HEK293 (cell line): ENCODE results near the gene ZSCAN10.

ENCODE experiments used
- KLF1 ChIP-seq: fragments of 450-650 bp; formaldehyde crosslinking; IDR thresholded peaks from 2 replicates; pipeline ENCODE4 v1.5.1; 2016; ENCODE audit warnings: missing biosample characterization, missing genetic modification characterization
- KLF9 ChIP-seq: fragments of 450-650 bp; formaldehyde crosslinking; IDR thresholded peaks from 2 replicates; pipeline ENCODE4 v1.5.1; 2016; ENCODE audit warnings: missing biosample characterization, missing genetic modification characterization, low read depth
- MYNN ChIP-seq: fragments of 450-650 bp; formaldehyde crosslinking; IDR thresholded peaks from 2 replicates; pipeline ENCODE4 v1.5.1; 2016; ENCODE audit warnings: missing biosample characterization, missing genetic modification characterization, borderline replicate concordance
- ZNF112 ChIP-seq: fragments of 450-650 bp; formaldehyde crosslinking; IDR thresholded peaks from 2 replicates; pipeline ENCODE4 v1.5.0; 2017; ENCODE audit warnings: missing biosample characterization, missing genetic modification characterization
- ZNF175 ChIP-seq: fragments of 450-650 bp; formaldehyde crosslinking; IDR thresholded peaks from 2 replicates; pipeline ENCODE4 v1.5.1; 2016; ENCODE audit warnings: missing biosample characterization, missing genetic modification characterization
- ZNF23 ChIP-seq: fragments of 450-650 bp; formaldehyde crosslinking; IDR thresholded peaks from 2 replicates; pipeline ENCODE4 v1.5.1; 2016; ENCODE audit warnings: missing biosample characterization, missing genetic modification characterization, borderline replicate concordance
- ZNF274 ChIP-seq, 2 experiments: fragments of 200-500 bp in 1 of 2; fragments of 450-650 bp in 1 of 2; sonication (Bioruptor generic) in 1 of 2; formaldehyde crosslinking in 1 of 2; IDR thresholded peaks; 2 replicates each; pipeline versions ENCODE4 v1.5.1 to v1.6.1; 2014 to 2016; ENCODE audit warnings: borderline replicate concordance in 1 of 2, inconsistent platforms in 1 of 2, low read length in 1 of 2, missing biosample characterization in 1 of 2, missing genetic modification characterization in 1 of 2
- ZNF416 ChIP-seq: fragments of 450-650 bp; formaldehyde crosslinking; IDR thresholded peaks from 2 replicates; pipeline ENCODE4 v1.5.1; 2016; ENCODE audit warnings: missing biosample characterization, missing genetic modification characterization
- ZNF654 ChIP-seq: fragments of 450-650 bp; formaldehyde crosslinking; IDR thresholded peaks from 2 replicates; pipeline ENCODE4 v1.5.1; 2016; ENCODE audit warnings: low read depth, missing biosample characterization, missing genetic modification characterization
- ZNF768 ChIP-seq: fragments of 450-650 bp; formaldehyde crosslinking; IDR thresholded peaks from 2 replicates; pipeline ENCODE4 v1.5.1; 2018; ENCODE audit warnings: missing biosample characterization, mild to moderate bottlenecking, missing genetic modification characterization
- TF ChIP-seq, protein P1 (sequence below): fragments of 450-650 bp; formaldehyde crosslinking; IDR thresholded peaks from 2 replicates; pipeline ENCODE4 v1.5.1; 2016; ENCODE audit warnings: missing biosample characterization, missing genetic modification characterization
- TF ChIP-seq, protein P2 (sequence below): fragments of 450-650 bp; formaldehyde crosslinking; IDR thresholded peaks from 2 replicates; pipeline ENCODE4 v1.5.1; 2016; ENCODE audit warnings: missing biosample characterization, missing genetic modification characterization
- TF ChIP-seq, protein P3 (sequence below): fragments of 450-650 bp; formaldehyde crosslinking; IDR thresholded peaks from 2 replicates; pipeline ENCODE4 v1.5.1; 2016; ENCODE audit warnings: missing biosample characterization, missing genetic modification characterization
- TF ChIP-seq, protein P4 (sequence below): fragments of 450-650 bp; formaldehyde crosslinking; conservative IDR thresholded peaks from 2 replicates; pipeline ENCODE4 v1.5.1; 2016; ENCODE audit warnings: low read depth, missing biosample characterization, missing genetic modification characterization

DNA sequence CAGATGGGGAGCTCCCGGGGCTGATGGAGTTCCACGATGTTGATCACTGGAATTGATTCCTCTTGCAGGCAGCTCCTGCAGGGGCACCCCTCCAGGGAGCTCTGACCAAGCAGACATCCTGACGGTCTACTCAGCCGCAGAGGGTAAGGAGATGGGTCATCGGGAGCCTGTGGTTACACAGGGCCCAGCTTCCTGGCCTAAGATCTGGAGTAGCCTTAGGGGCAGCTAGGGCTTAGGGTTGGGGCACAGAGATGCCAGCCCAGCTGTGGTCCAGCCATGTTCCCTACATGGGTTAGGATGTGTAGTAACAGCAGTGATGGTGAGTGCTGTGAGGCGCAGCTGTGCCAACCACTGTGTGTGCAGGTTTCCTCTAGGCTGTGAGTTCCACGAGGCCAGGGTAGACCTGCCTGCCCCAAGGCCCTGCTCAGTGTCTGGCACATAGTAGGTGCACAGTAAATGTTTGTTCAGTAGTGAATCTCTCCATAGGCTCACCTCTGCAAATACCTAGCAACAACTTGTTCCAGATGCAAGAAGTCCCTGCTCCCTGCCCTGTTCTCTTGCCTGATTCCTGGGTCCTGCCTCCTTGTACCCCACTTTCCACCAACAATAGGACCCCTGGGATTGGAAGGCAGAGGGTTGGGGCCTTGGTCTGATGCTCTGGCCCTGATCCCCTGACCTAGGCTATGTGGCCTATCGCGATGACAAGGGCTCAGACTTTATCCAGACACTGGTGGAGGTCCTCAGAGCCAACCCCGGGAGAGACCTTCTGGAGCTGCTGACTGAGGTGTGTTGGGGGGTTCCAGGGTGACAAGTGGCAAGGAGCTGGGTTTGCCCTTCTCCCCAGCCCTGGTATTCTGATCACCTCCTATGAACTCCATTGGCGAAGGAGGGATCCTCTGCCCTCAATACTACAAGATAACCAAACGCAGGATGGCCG is 49.4 kb upstream of the ZSCAN10 start:
- no peak for TF ChIP-seq ZNF274 (IDR thresholded peaks at IDR 0.05; ENCODE audit: low read length)
- no peak for TF ChIP-seq ZNF274 (tag by site-specific recombination; IDR thresholded peaks at IDR 0.05; ENCODE audit: borderline replicate concordance)
- no peak for TF ChIP-seq ZNF175 (tag by site-specific recombination)
- TF ChIP-seq, protein P1, sequence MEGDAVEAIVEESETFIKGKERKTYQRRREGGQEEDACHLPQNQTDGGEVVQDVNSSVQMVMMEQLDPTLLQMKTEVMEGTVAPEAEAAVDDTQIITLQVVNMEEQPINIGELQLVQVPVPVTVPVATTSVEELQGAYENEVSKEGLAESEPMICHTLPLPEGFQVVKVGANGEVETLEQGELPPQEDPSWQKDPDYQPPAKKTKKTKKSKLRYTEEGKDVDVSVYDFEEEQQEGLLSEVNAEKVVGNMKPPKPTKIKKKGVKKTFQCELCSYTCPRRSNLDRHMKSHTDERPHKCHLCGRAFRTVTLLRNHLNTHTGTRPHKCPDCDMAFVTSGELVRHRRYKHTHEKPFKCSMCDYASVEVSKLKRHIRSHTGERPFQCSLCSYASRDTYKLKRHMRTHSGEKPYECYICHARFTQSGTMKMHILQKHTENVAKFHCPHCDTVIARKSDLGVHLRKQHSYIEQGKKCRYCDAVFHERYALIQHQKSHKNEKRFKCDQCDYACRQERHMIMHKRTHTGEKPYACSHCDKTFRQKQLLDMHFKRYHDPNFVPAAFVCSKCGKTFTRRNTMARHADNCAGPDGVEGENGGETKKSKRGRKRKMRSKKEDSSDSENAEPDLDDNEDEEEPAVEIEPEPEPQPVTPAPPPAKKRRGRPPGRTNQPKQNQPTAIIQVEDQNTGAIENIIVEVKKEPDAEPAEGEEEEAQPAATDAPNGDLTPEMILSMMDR (tag by site-specific recombination): no peak
- no peak for TF ChIP-seq ZNF768 (tag by site-specific recombination)
- TF ChIP-seq, protein P2, sequence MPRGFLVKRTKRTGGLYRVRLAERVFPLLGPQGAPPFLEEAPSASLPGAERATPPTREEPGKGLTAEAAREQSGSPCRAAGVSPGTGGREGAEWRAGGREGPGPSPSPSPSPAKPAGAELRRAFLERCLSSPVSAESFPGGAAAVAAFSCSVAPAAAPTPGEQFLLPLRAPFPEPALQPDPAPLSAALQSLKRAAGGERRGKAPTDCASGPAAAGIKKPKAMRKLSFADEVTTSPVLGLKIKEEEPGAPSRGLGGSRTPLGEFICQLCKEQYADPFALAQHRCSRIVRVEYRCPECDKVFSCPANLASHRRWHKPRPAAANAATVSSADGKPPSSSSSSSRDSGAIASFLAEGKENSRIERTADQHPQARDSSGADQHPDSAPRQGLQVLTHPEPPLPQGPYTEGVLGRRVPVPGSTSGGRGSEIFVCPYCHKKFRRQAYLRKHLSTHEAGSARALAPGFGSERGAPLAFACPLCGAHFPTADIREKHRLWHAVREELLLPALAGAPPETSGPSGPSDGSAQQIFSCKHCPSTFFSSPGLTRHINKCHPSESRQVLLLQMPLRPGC (tag by site-specific recombination): no peak
- TF ChIP-seq, protein P3, sequence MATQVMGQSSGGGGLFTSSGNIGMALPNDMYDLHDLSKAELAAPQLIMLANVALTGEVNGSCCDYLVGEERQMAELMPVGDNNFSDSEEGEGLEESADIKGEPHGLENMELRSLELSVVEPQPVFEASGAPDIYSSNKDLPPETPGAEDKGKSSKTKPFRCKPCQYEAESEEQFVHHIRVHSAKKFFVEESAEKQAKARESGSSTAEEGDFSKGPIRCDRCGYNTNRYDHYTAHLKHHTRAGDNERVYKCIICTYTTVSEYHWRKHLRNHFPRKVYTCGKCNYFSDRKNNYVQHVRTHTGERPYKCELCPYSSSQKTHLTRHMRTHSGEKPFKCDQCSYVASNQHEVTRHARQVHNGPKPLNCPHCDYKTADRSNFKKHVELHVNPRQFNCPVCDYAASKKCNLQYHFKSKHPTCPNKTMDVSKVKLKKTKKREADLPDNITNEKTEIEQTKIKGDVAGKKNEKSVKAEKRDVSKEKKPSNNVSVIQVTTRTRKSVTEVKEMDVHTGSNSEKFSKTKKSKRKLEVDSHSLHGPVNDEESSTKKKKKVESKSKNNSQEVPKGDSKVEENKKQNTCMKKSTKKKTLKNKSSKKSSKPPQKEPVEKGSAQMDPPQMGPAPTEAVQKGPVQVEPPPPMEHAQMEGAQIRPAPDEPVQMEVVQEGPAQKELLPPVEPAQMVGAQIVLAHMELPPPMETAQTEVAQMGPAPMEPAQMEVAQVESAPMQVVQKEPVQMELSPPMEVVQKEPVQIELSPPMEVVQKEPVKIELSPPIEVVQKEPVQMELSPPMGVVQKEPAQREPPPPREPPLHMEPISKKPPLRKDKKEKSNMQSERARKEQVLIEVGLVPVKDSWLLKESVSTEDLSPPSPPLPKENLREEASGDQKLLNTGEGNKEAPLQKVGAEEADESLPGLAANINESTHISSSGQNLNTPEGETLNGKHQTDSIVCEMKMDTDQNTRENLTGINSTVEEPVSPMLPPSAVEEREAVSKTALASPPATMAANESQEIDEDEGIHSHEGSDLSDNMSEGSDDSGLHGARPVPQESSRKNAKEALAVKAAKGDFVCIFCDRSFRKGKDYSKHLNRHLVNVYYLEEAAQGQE (tag by site-specific recombination): no peak
- no peak for TF ChIP-seq ZNF416 (tag by site-specific recombination)
- TF ChIP-seq ZNF654: no peak
- no peak for TF ChIP-seq ZNF23 (tag by site-specific recombination)
- TF ChIP-seq KLF9 (tag by site-specific recombination): no peak
- TF ChIP-seq, protein P4, sequence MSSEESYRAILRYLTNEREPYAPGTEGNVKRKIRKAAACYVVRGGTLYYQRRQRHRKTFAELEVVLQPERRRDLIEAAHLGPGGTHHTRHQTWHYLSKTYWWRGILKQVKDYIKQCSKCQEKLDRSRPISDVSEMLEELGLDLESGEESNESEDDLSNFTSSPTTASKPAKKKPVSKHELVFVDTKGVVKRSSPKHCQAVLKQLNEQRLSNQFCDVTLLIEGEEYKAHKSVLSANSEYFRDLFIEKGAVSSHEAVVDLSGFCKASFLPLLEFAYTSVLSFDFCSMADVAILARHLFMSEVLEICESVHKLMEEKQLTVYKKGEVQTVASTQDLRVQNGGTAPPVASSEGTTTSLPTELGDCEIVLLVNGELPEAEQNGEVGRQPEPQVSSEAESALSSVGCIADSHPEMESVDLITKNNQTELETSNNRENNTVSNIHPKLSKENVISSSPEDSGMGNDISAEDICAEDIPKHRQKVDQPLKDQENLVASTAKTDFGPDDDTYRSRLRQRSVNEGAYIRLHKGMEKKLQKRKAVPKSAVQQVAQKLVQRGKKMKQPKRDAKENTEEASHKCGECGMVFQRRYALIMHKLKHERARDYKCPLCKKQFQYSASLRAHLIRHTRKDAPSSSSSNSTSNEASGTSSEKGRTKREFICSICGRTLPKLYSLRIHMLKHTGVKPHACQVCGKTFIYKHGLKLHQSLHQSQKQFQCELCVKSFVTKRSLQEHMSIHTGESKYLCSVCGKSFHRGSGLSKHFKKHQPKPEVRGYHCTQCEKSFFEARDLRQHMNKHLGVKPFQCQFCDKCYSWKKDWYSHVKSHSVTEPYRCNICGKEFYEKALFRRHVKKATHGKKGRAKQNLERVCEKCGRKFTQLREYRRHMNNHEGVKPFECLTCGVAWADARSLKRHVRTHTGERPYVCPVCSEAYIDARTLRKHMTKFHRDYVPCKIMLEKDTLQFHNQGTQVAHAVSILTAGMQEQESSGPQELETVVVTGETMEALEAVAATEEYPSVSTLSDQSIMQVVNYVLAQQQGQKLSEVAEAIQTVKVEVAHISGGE: no peak
- no peak for TF ChIP-seq ZNF112 (tag by site-specific recombination)
- TF ChIP-seq KLF1 (tag by site-specific recombination): no peak
- TF ChIP-seq MYNN (tag by site-specific recombination): no peak
